ENCODE measurements around the gene PON3.
"Not testable (repeated sequence)": the region's sequence is repeated elsewhere in the genome, so short reads cannot be mapped to it uniquely, and the experiment has no call there.

Gene PON3

GRCh38 chr7:95391761-95392160, 4.4 kb downstream of the PON3 start:
- POLR2A ChIA-PET: no interaction called here
- no peak for TF ChIP-seq CTCF (IDR thresholded peaks at IDR 0.05; ENCODE audit: control extremely low read depth, extremely low read depth, low read depth, missing control alignments)
- CTCF ChIA-PET: interaction anchor here (1.7 kb wide), 1 partner anchor 19 kb away, joined by 4 read pairs; no protein-coding TSS in a partner anchor
- no peak for DNase-seq (ENCODE audit: extremely low spot score)

- POLR2A ChIA-PET: no interaction called here
- CTCF ChIA-PET: no interaction called here
- no peak for DNase-seq (ENCODE audit: extremely low spot score)
- TF ChIP-seq CTCF (IDR thresholded peaks at IDR 0.05; ENCODE audit: control extremely low read depth, extremely low read depth, low read depth, missing control alignments): no peak
These were observed 6.7 kb downstream of the PON3 start for GRCh38 chr7:95389516-95389915.

GRCh38 chr7:95379457-95379856, 16.7 kb downstream of the PON3 start:
- POLR2A ChIA-PET: not testable (repeated sequence)

GRCh38 chr7:95376632-95377400, 19.4 kb downstream of the PON3 start:
- CTCF ChIA-PET: no interaction called here
- TF ChIP-seq CTCF (IDR thresholded peaks at IDR 0.05; ENCODE audit: control extremely low read depth, extremely low read depth, low read depth, missing control alignments): no peak
- no peak for DNase-seq (ENCODE audit: extremely low spot score)
- POLR2A ChIA-PET: no interaction called here

More at GRCh38 chr7:95379457-95379856, 16.7 kb downstream of the PON3 start:
- CTCF ChIA-PET; DNase-seq (ENCODE audit: extremely low spot score): not testable (repeated sequence)

- TF ChIP-seq CTCF (IDR thresholded peaks at IDR 0.05; ENCODE audit: control extremely low read depth, extremely low read depth, low read depth, missing control alignments): no peak
- ChIA-PET POLR2A (no interaction called here), CTCF (no interaction called here)
- DNase-seq (ENCODE audit: extremely low spot score): no peak
These were observed 20.5 kb downstream of the PON3 start for GRCh38 chr7:95375591-95376257.

- TF ChIP-seq CTCF (IDR thresholded peaks at IDR 0.05; ENCODE audit: control extremely low read depth, extremely low read depth, low read depth, missing control alignments): no peak
- ChIA-PET POLR2A (no interaction called here), CTCF (interaction anchor here (0.9 kb wide), 1 partner anchor 23 kb away, joined by 4 read pairs; no protein-coding TSS in a partner anchor)
- no peak for DNase-seq (ENCODE audit: extremely low spot score)
These were observed 22.9 kb downstream of the PON3 start for GRCh38 chr7:95373323-95373722.

GRCh38 chr7:95368235-95368634, 27.9 kb downstream of the PON3 start:
- ChIA-PET POLR2A (no interaction called here), CTCF (interaction anchor here (0.9 kb wide), 1 partner anchor 108 kb away, joined by 3 read pairs; no protein-coding TSS in a partner anchor)
- DNase-seq (ENCODE audit: extremely low spot score): no peak
- TF ChIP-seq CTCF (IDR thresholded peaks at IDR 0.05; ENCODE audit: control extremely low read depth, extremely low read depth, low read depth, missing control alignments): no peak
